ENCODE results near the gene GJA3. TPM values are rescaled to one million over a fixed set of nuclear protein-coding genes. Genes with fewer than 3 reads are reported as not detected.

The GJA3 gene
- total RNA-seq, 2 experiments from 2014 or later = not detected

GRCh38 chr13:20102525-20103180 lies 58.2 kb downstream of the GJA3 start:
- DNase-seq (no peak), ATAC-seq (ENCODE audit: poor library complexity) (no peak)
- Histone ChIP-seq H3K4me1 (ENCODE audit: insufficient read depth, low read length) (no peaks in the 10 kb centered on the region), H3K9me3 (ENCODE audit: control insufficient read depth in 1 of 2, insufficient read depth in 1 of 2, low read length in 2 of 2) (peaks cover 0 to 4% of the 10 kb centered on the region in 2 experiments), H3K4me3 (ENCODE audit: low read length) (no peak overlapping the region), H3K36me3 (ENCODE audit: insufficient read depth, low read length) (no peaks in the 10 kb centered on the region), H3K27me3 (ENCODE audit: control insufficient read depth in 1 of 2, insufficient read depth in 2 of 2, low read length in 2 of 2) (peaks cover 10 to 24% of the 10 kb centered on the region in 2 experiments), H3K27ac (ENCODE audit: low read depth in 1 of 2, low read length in 2 of 2) (no peak overlapping the region)
- peaks cover 77% of the 10 kb centered on the region for H3K27me3 Mint-ChIP-seq
- H3K4me1 Mint-ChIP-seq (ENCODE audit: low read depth) = peaks cover 5% of the 10 kb centered on the region
- H3K4me3 Mint-ChIP-seq = no peak overlapping the region
- no peaks in the 10 kb centered on the region for H3K9me3 Mint-ChIP-seq
- H3K27ac Mint-ChIP-seq = no peak overlapping the region
- ChIA-PET CTCF (interaction anchor here (1.2 kb wide), 1 partner anchor 58 kb away, joined by 3 read pairs; the partner anchor contains the start of gene GJA3), POLR2A (interaction anchor here (0.7 kb wide), 1 partner anchor 17 kb away, joined by 4 read pairs; no protein-coding TSS in a partner anchor)
- no peaks in the 10 kb centered on the region for H3K36me3 Mint-ChIP-seq (ENCODE audit: low read depth)
- intact Hi-C loops (cut with DNase I, micrococcal nuclease) = no loop called here
- no peak for TF ChIP-seq CTCF (IDR thresholded peaks at IDR 0.05)

- ChIA-PET CTCF (no interaction called here), POLR2A (no interaction called here)
- Mint-ChIP-seq H3K36me3 (ENCODE audit: low read depth) (no peaks in the 10 kb centered on the region), H3K4me1 (ENCODE audit: low read depth) (peaks cover 5% of the 10 kb centered on the region), H3K27me3 (peaks cover 74% of the 10 kb centered on the region), H3K4me3 (no peak overlapping the region), H3K27ac (no peak overlapping the region), H3K9me3 (no peaks in the 10 kb centered on the region)
- peaks cover 0 to 4% of the 10 kb centered on the region in 2 experiments for H3K9me3 ChIP-seq (ENCODE audit: control insufficient read depth in 1 of 2, insufficient read depth in 1 of 2, low read length in 2 of 2)
- intact Hi-C loops (cut with DNase I, micrococcal nuclease) = no loop called here
- TF ChIP-seq CTCF (IDR thresholded peaks at IDR 0.05) = no peak
- no peak overlapping the region for H3K4me3 ChIP-seq (ENCODE audit: low read length)
- ATAC-seq (ENCODE audit: poor library complexity) = no peak
- no peak overlapping the region for H3K27ac ChIP-seq (ENCODE audit: low read depth in 1 of 2, low read length in 2 of 2)
- H3K27me3 ChIP-seq (ENCODE audit: control insufficient read depth in 1 of 2, insufficient read depth in 2 of 2, low read length in 2 of 2) = peaks cover 10 to 24% of the 10 kb centered on the region in 2 experiments
- no peaks in the 10 kb centered on the region for H3K36me3 ChIP-seq (ENCODE audit: insufficient read depth, low read length)
- no peaks in the 10 kb centered on the region for H3K4me1 ChIP-seq (ENCODE audit: insufficient read depth, low read length)
- no peak for DNase-seq
These were observed 59.2 kb downstream of the GJA3 start for GRCh38 chr13:20101467-20102316.

GRCh38 chr13:20099319-20099718 lies 61.5 kb downstream of the GJA3 start:
- H3K4me1 ChIP-seq (ENCODE audit: insufficient read depth, low read length) = no peaks in the 10 kb centered on the region
- CTCF ChIA-PET = no interaction called here

More at GRCh38 chr13:20099319-20099718, 61.5 kb downstream of the GJA3 start:
- Histone ChIP-seq H3K4me3 (ENCODE audit: low read length) (no peak overlapping the region), H3K36me3 (ENCODE audit: insufficient read depth, low read length) (no peaks in the 10 kb centered on the region), H3K27ac (ENCODE audit: low read depth in 1 of 2, low read length in 2 of 2) (no peak overlapping the region), H3K27me3 (ENCODE audit: control insufficient read depth in 1 of 2, insufficient read depth in 2 of 2, low read length in 2 of 2) (peaks cover 10 to 24% of the 10 kb centered on the region in 2 experiments), H3K9me3 (ENCODE audit: control insufficient read depth in 1 of 2, insufficient read depth in 1 of 2, low read length in 2 of 2) (no peaks in the 10 kb centered on the region)
- Mint-ChIP-seq H3K36me3 (ENCODE audit: low read depth) (no peaks in the 10 kb centered on the region), H3K4me3 (no peak overlapping the region), H3K27me3 (peaks cover 67% of the 10 kb centered on the region), H3K27ac (no peak overlapping the region), H3K4me1 (ENCODE audit: low read depth) (peaks cover 5% of the 10 kb centered on the region), H3K9me3 (no peaks in the 10 kb centered on the region)
- DNase-seq (no peak), ATAC-seq (ENCODE audit: poor library complexity) (no peak)
- intact Hi-C loops (cut with DNase I, micrococcal nuclease) = no loop called here
- POLR2A ChIA-PET = no interaction called here
- TF ChIP-seq CTCF (IDR thresholded peaks at IDR 0.05) = no peak

All from CD4-positive, alpha-beta T cell (primary cell).